SK-N-SH (cell line): ENCODE data around the gene MAMSTR. TPM values are rescaled to one million over a fixed set of nuclear protein-coding genes. Genes with fewer than 3 reads are reported as not detected.

Experiments used
- CTCF ChIA-PET: fragments of 300-600, 350-600 bp; formaldehyde crosslinking; extraction: SDS; loops from one replicate; lab custom pipeline; 2021; lab: Yijun Ruan, JAX
- POLR2A ChIA-PET: fragments of 350-600 bp; sonication (Branson Sonifier 250); formaldehyde crosslinking; extraction: SDS; loops from one replicate; lab custom pipeline; 2020; ENCODE audit warnings: antibody characterized with exemption, inconsistent platforms; lab: Yijun Ruan, JAX
- DNase-seq: peaks from one replicate; pipeline ENCODE4 v3.0.0; 2012
- H2AFZ ChIP-seq: fragments of 200-600 bp; sonication (generic); 2 replicates; pipeline ENCODE4 v1.8.1; 2016; ENCODE audit warnings: antibody characterized with exemption, mild to moderate bottlenecking, low read depth
- H3F3A ChIP-seq: fragments of 200-600 bp; sonication (generic); replicated peaks from 2 replicates; pipeline ENCODE3; 2016; ENCODE audit warnings: antibody characterized with exemption, mild to moderate bottlenecking; ENCODE audit not compliant: insufficient read depth
- H3K27ac ChIP-seq, 2 experiments: fragments of 200-500 bp in 1 of 2; fragments of 200-600 bp in 1 of 2; sonication (Bioruptor generic) in 1 of 2; sonication (generic), shearing (Covaris generic) in 1 of 2; 2 replicates each; pipeline versions ENCODE4 v1.5.1 to v1.6.1; 2014 to 2016; ENCODE audit warnings: low read depth in 2 of 2, inconsistent platforms in 1 of 2, low read length in 1 of 2, mild to moderate bottlenecking in 1 of 2, mixed read lengths in 1 of 2
- H3K27me3 ChIP-seq: fragments of 200-600 bp; sonication (generic), shearing (Covaris generic); 2 replicates; pipeline ENCODE4 v1.6.1; 2016; ENCODE audit warnings: mixed run types; ENCODE audit not compliant: insufficient read depth
- H3K36me3 ChIP-seq, 2 experiments: fragments of 200-500 bp in 1 of 2; fragments of 200-600 bp in 1 of 2; sonication (Bioruptor generic) in 1 of 2; sonication (generic) in 1 of 2; replicated peaks in 1 of 2; 2 replicates each; pipeline versions ENCODE3 to v1.5.1; 2014 to 2016; ENCODE audit warnings: low read length in 1 of 2, mild to moderate bottlenecking in 1 of 2; ENCODE audit not compliant: insufficient read depth in 2 of 2, control insufficient read depth in 1 of 2
- H3K4me1 ChIP-seq, 2 experiments: fragments of 200-500 bp in 1 of 2; fragments of 200-600 bp in 1 of 2; sonication (Bioruptor generic) in 1 of 2; sonication (generic), shearing (Covaris generic) in 1 of 2; 2 replicates each; pipeline versions ENCODE4 v1.5.1 to v1.6.1; 2014 to 2016; ENCODE audit warnings: low read depth in 1 of 2, low read length in 1 of 2, mixed run types in 1 of 2; ENCODE audit not compliant: insufficient read depth in 2 of 2, control insufficient read depth in 1 of 2
- H3K4me2 ChIP-seq: fragments of 200-600 bp; sonication (generic), shearing (Covaris generic); 2 replicates; pipeline ENCODE4 v1.6.1; 2017; ENCODE audit warnings: mixed run types
- H3K4me3 ChIP-seq, 2 experiments: fragments of 200-500 bp in 1 of 2; fragments of 200-600 bp in 1 of 2; sonication (Bioruptor generic) in 1 of 2; sonication (generic), shearing (Covaris generic) in 1 of 2; 2 replicates each; pipeline versions ENCODE4 v1.5.1 to v1.8.1; 2014 to 2016; ENCODE audit warnings: low read depth in 2 of 2, inconsistent platforms in 1 of 2, low read length in 1 of 2, mild to moderate bottlenecking in 1 of 2, mixed read lengths in 1 of 2, moderate library complexity in 1 of 2
- H3K79me2 ChIP-seq: fragments of 200-600 bp; sonication (generic); 2 replicates; pipeline ENCODE4 v1.8.1; 2017; ENCODE audit warnings: mild to moderate bottlenecking; ENCODE audit not compliant: insufficient read depth
- H3K9ac ChIP-seq: fragments of 200-600 bp; sonication (generic); 2 replicates; pipeline ENCODE4 v1.6.1; 2017; ENCODE audit warnings: mixed run types
- H3K9me2 ChIP-seq: fragments of 200-600 bp; sonication (generic); 2 replicates; pipeline ENCODE4 v1.6.1; 2017; ENCODE audit warnings: mixed run types
- H3K9me3 ChIP-seq: fragments of 200-600 bp; sonication (generic); 2 replicates; pipeline ENCODE4 v1.6.1; 2017; ENCODE audit warnings: mixed run types, mild to moderate bottlenecking, moderate library complexity
- H4K20me1 ChIP-seq: fragments of 200-600 bp; sonication (generic); 2 replicates; pipeline ENCODE4 v1.6.1; 2017; ENCODE audit warnings: mild to moderate bottlenecking, mixed run types; ENCODE audit not compliant: insufficient read depth
- CHD2 ChIP-seq: fragments of 150-350 bp; IDR thresholded peaks from 2 replicates; pipeline ENCODE4 v1.6.1; 2018; ENCODE audit warnings: low read length; ENCODE audit not compliant: partially characterized antibody
- ELF1 ChIP-seq: IDR thresholded peaks from 2 replicates; pipeline ENCODE4 v1.4.0; 2012
- EZH2phosphoT487 ChIP-seq: fragments of 200-600 bp; sonication (generic); IDR thresholded peaks from 2 replicates; pipeline ENCODE4 v1.6.1; 2017; ENCODE audit warnings: low read depth, mixed run types, mild to moderate bottlenecking, antibody characterized with exemption, moderate library complexity, borderline replicate concordance
- GABPA ChIP-seq: IDR thresholded peaks from 2 replicates; pipeline ENCODE4 v1.4.0; 2012; ENCODE audit warnings: low read depth, mild to moderate bottlenecking
- GATA2 ChIP-seq: sonication (generic); formaldehyde crosslinking; IDR thresholded peaks from 2 replicates; pipeline ENCODE4 v1.5.0; 2020; ENCODE audit warnings: mild to moderate bottlenecking, missing genetic modification reagents
- MEF2A ChIP-seq: IDR thresholded peaks from 2 replicates; pipeline ENCODE4 v1.4.0; 2012; ENCODE audit warnings: low read depth, borderline replicate concordance
- NRF1 ChIP-seq: IDR thresholded peaks from 2 replicates; pipeline ENCODE4 v1.6.1; 2012; ENCODE audit warnings: low read depth, mild to moderate bottlenecking, low read length
- RFX5 ChIP-seq: IDR thresholded peaks from 2 replicates; pipeline ENCODE4 v1.6.1; 2012; ENCODE audit warnings: mild to moderate bottlenecking, improper control_type of control experiment, low read length
- RXRA ChIP-seq: IDR thresholded peaks from 2 replicates; pipeline ENCODE4 v1.4.0; 2012; ENCODE audit warnings: low read depth, mild to moderate bottlenecking, borderline replicate concordance
- SIN3A ChIP-seq: IDR thresholded peaks from 2 replicates; pipeline ENCODE4 v1.6.1; 2012; ENCODE audit warnings: low read depth, mild to moderate bottlenecking, low read length, moderate library complexity, borderline replicate concordance
- YY1 ChIP-seq: IDR thresholded peaks from 2 replicates; pipeline ENCODE4 v1.4.0; 2012; ENCODE audit warnings: low read depth, mild to moderate bottlenecking
- WGBS: methylation state at CpG from one replicate; pipeline ENCODE4 v1.1.6; 2017; ENCODE audit warnings: low lambda C conversion rate; 5-methylcytosine and 5-hydroxymethylcytosine counted together
- polyA plus RNA-seq, 3 experiments: library from polyadenylated mRNA; depleted of rRNA; stranded (reverse); fragments of >200 nt; gene quantifications; 2 replicates each; pipeline ENCODE4 v1.2.3, GENCODE V29; 2012
- TF ChIP-seq, protein P1 (sequence below): fragments of 150-350 bp; IDR thresholded peaks from 2 replicates; pipeline ENCODE4 v1.6.1; 2016; ENCODE audit warnings: mild to moderate bottlenecking, low read depth, low read length
- TF ChIP-seq, protein P2 (sequence below): IDR thresholded peaks from 2 replicates; pipeline ENCODE4 v1.4.0; 2012; ENCODE audit warnings: low read depth
- TF ChIP-seq, protein P3 (sequence below): fragments of 200-600 bp; sonication (generic); IDR thresholded peaks from 2 replicates; pipeline ENCODE4 v1.6.1; 2017; ENCODE audit warnings: antibody characterized with exemption, mild to moderate bottlenecking, moderate library complexity
- TF ChIP-seq, protein P4 (sequence below): IDR thresholded peaks from 2 replicates; pipeline ENCODE4 v1.4.0; 2012; ENCODE audit warnings: low read depth, borderline replicate concordance
- TF ChIP-seq, protein P5 (sequence below): IDR thresholded peaks from 2 replicates; pipeline ENCODE4 v1.4.0; 2012; ENCODE audit warnings: low read depth, borderline replicate concordance

Gene MAMSTR
- polyA plus RNA-seq, 1 of the 3 experiments (the other 2 are of a cell fraction), result 1.1 TPM

DNA sequence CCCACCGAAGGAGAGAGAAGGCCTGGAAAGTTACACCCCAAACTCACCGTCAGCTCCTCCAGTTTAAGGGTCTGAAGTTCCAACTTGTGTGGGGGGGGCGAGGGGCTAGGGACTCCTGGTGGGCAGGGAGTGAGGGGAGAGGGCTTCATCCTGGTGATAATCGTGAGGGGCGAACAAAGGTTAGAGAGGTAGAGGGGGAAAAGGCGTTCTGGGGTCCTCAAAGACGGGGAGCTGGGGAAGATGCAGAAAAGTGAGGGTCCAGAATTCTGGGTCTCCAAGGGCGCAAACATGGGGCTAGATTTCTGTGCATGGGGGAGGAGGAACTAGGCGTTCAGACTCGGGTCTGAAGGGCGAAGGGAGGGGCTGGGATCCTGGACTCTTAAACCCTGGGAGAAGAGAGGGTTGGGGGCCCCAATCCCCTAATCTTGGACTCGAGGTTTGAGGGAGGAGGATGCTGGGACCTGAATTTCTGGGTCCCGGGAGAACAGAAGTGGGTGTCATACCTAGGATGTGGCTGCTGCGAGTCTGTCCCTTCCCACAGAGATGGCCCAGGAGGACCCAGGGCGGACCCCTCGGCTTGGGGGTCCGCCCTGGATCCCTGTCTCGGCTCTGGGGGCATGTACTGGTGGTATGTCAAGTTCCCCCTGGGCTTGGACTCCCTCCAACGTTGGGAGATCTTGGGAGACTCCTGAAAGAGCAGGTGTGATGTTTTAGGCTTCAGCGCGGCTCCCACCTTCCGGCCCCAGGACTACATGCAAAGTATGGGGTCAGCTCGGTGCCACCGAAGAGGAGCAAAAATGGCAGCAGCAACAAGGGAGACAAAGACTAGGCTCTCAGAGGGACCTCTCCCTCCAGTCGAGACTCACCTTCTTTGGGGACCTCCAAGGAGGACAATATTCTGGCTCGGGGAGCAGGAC, 4.5 kb downstream of the MAMSTR start:
- Histone ChIP-seq H3K4me1 (peaks cover 8 to 30% of the 10 kb centered on the region in 2 experiments; a peak in 2 of 4 replicates), H3K27me3 (no peaks in the 10 kb centered on the region), H3K36me3 (no peaks in the 10 kb centered on the region), H4K20me1 (no peaks in the 10 kb centered on the region), H3K9me2 (no peaks in the 10 kb centered on the region), H3K4me2 (peak overlapping the region; percentile 95), H3F3A (peaks cover 4% of the 10 kb centered on the region), H2AFZ (peak overlapping the region; percentile 81; the same call in 1 of the 2 replicates), H3K4me3 (peak overlapping the region; percentile 55 to 78), H3K9ac (peak overlapping the region; percentile 82), H3K9me3 (no peaks in the 10 kb centered on the region), H3K27ac (peak overlapping the region; percentile 77 to 85), H3K79me2 (peaks cover 17% of the 10 kb centered on the region)
- DNase-seq, result no peak
- ChIA-PET POLR2A (interaction anchor here (0.6 kb wide), 1 partner anchor 158 kb away, joined by 3 read pairs; no protein-coding TSS in a partner anchor), CTCF (interaction anchor here (1.4 to 4.5 kb wide), 5 partner anchors 24 to 72 kb away, joined by 4 to 30 read pairs (median 9); partner anchors contain the start of gene CA11)
- TF ChIP-seq RXRA (no peak), GATA2 (CRISPR knock-in tag) (no peak)
- TF ChIP-seq, protein P1, sequence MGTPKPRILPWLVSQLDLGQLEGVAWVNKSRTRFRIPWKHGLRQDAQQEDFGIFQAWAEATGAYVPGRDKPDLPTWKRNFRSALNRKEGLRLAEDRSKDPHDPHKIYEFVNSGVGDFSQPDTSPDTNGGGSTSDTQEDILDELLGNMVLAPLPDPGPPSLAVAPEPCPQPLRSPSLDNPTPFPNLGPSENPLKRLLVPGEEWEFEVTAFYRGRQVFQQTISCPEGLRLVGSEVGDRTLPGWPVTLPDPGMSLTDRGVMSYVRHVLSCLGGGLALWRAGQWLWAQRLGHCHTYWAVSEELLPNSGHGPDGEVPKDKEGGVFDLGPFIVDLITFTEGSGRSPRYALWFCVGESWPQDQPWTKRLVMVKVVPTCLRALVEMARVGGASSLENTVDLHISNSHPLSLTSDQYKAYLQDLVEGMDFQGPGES, result no peak
- 68% methylated on average over 23 of the region's 26 CpGs for WGBS

DNA sequence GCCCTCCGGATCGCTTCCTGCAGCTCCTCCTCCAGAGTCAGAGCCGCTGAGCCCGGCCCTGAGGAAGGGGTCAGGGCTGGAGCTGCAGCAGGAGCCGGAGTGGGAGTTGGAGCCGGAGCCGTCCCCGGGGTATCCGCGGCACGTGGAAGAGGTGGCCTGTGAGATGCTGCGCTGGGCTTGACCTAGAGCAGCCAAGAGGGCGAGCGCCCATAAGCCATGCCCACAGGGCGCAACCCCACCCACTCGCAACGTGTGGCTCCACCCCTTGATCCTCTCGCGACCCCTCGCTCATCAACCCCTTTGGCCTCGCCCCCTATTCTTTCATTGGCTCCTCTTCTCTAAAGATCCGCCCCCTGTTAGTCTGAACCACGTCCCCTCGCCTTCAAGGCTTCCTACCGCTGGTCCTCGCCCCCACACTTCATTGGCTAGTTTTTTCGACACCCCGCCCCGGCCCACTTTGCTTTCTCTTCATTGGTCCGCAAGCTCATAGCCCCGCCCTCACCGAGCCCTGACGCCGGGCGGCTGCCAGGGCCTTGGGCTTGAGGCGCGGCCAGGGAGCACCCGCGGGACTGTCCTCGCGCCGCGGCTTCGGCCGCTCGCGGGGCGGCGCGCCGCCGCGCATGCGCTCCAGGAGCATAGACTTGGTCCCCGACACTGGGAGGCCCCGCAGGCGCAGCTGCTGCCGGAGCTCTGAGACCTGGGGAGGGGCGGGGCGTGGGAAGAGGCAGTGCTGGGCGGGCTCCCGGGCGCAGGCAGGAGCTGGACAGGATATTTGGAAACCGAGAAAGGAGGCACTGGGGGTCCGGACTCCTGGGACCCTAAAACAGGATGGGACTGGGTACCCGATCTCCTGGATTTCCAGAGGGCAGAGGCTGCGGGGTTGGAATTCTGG, 5.4 kb downstream of the MAMSTR start:
- peak overlapping the region; percentile 77 to 85 for H3K27ac ChIP-seq
- H3K36me3 ChIP-seq, result no peaks in the 10 kb centered on the region
- 1% methylated on average over 47 of the region's 67 CpGs for WGBS
- H3K4me1 ChIP-seq, result peaks cover 8 to 30% of the 10 kb centered on the region in 2 experiments; a peak in 2 of 4 replicates
- H3K27me3 ChIP-seq, result no peaks in the 10 kb centered on the region
- H3K4me2 ChIP-seq, result peak overlapping the region; percentile 98
- H3K9me3 ChIP-seq, result no peaks in the 10 kb centered on the region
- H2AFZ ChIP-seq, result peak overlapping the region; percentile 97
- H4K20me1 ChIP-seq, result no peaks in the 10 kb centered on the region
- H3F3A ChIP-seq, result peaks cover 4% of the 10 kb centered on the region
- H3K79me2 ChIP-seq, result peaks cover 17% of the 10 kb centered on the region
- peak; percentile 98 for DNase-seq
- ChIA-PET POLR2A (interaction anchor here (0.6 to 1.0 kb wide), 3 partner anchors 22 to 159 kb away, joined by 3 to 4 read pairs (median 3); no protein-coding TSS in a partner anchor), CTCF (interaction anchor here (0.7 to 4.5 kb wide), 4 partner anchors 25 to 128 kb away, joined by 3 to 30 read pairs (median 12); partner anchors contain the start of gene CA11)
- peak overlapping the region; percentile 75 to 100 for H3K4me3 ChIP-seq
- peak overlapping the region; percentile 82 for H3K9ac ChIP-seq
- no peaks in the 10 kb centered on the region for H3K9me2 ChIP-seq
- TF ChIP-seq, protein P2, sequence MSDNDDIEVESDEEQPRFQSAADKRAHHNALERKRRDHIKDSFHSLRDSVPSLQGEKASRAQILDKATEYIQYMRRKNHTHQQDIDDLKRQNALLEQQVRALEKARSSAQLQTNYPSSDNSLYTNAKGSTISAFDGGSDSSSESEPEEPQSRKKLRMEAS, result peak; percentile 27; the same call in 1 of the 2 replicates
- TF ChIP-seq YY1 (no peak), ELF1 (0 out of 2 replicates have a peak, but pooled peaks have one; percentile 47), SIN3A (no peak; the same call in 1 of the 2 replicates), GABPA (no peak), GATA2 (CRISPR knock-in tag) (no peak), RFX5 (peak; percentile 84), RXRA (no peak; the same call in 1 of the 2 replicates), NRF1 (peak; percentile 97), EZH2phosphoT487 (no peak), MEF2A (no peak), CHD2 (peak; percentile 78)
- TF ChIP-seq, protein P3, sequence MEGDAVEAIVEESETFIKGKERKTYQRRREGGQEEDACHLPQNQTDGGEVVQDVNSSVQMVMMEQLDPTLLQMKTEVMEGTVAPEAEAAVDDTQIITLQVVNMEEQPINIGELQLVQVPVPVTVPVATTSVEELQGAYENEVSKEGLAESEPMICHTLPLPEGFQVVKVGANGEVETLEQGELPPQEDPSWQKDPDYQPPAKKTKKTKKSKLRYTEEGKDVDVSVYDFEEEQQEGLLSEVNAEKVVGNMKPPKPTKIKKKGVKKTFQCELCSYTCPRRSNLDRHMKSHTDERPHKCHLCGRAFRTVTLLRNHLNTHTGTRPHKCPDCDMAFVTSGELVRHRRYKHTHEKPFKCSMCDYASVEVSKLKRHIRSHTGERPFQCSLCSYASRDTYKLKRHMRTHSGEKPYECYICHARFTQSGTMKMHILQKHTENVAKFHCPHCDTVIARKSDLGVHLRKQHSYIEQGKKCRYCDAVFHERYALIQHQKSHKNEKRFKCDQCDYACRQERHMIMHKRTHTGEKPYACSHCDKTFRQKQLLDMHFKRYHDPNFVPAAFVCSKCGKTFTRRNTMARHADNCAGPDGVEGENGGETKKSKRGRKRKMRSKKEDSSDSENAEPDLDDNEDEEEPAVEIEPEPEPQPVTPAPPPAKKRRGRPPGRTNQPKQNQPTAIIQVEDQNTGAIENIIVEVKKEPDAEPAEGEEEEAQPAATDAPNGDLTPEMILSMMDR, result no peak
- TF ChIP-seq, protein P4, sequence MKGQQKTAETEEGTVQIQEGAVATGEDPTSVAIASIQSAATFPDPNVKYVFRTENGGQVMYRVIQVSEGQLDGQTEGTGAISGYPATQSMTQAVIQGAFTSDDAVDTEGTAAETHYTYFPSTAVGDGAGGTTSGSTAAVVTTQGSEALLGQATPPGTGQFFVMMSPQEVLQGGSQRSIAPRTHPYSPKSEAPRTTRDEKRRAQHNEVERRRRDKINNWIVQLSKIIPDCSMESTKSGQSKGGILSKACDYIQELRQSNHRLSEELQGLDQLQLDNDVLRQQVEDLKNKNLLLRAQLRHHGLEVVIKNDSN, result no peak
- TF ChIP-seq, protein P5, sequence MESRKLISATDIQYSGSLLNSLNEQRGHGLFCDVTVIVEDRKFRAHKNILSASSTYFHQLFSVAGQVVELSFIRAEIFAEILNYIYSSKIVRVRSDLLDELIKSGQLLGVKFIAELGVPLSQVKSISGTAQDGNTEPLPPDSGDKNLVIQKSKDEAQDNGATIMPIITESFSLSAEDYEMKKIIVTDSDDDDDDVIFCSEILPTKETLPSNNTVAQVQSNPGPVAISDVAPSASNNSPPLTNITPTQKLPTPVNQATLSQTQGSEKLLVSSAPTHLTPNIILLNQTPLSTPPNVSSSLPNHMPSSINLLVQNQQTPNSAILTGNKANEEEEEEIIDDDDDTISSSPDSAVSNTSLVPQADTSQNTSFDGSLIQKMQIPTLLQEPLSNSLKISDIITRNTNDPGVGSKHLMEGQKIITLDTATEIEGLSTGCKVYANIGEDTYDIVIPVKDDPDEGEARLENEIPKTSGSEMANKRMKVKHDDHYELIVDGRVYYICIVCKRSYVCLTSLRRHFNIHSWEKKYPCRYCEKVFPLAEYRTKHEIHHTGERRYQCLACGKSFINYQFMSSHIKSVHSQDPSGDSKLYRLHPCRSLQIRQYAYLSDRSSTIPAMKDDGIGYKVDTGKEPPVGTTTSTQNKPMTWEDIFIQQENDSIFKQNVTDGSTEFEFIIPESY, result no peak
